HL-60/S4 (cell line): ENCODE data around the gene CD86.

Experiments used
- in situ Hi-C: fragments of 300-500 bp; cut with MboI; formaldehyde crosslinking; loops from 2 replicates; pipeline ENCODE4 v1.14.3; 2022; ENCODE audit warnings: low sequenced_read_pairs

The CD86 gene

GRCh38 chr3:122058294-122058693 is 3.1 kb downstream of the CD86 start:
- in situ Hi-C loops = no loop called here

- in situ Hi-C loops = no loop called here
Observed at GRCh38 chr3:122060040-122060698, 5.0 kb downstream of the CD86 start.

- in situ Hi-C loops = no loop called here
Observed at GRCh38 chr3:122063908-122064307, 8.7 kb downstream of the CD86 start.

- in situ Hi-C loops = no loop called here
Observed at GRCh38 chr3:122064326-122064725, 9.2 kb downstream of the CD86 start.

GRCh38 chr3:122066331-122067213 is 11.4 kb downstream of the CD86 start:
- in situ Hi-C loops = no loop called here

- in situ Hi-C loops = no loop called here
Observed at GRCh38 chr3:122067214-122067550, 12.0 kb downstream of the CD86 start.

- in situ Hi-C loops = no loop called here
Observed at GRCh38 chr3:122067588-122068240, 12.6 kb downstream of the CD86 start.

GRCh38 chr3:122074621-122075265 is 19.6 kb downstream of the CD86 start:
- in situ Hi-C loops = loop anchor here (25.0 kb wide), 1 partner anchor 512 kb away; the partner anchor contains the start of gene ARGFX

- in situ Hi-C loops = loop anchor here (25.0 kb wide), 1 partner anchor 514 kb away; the partner anchor contains the start of gene ARGFX
Observed at GRCh38 chr3:122076491-122077292, 21.5 kb downstream of the CD86 start.

GRCh38 chr3:122077293-122078234 is 22.4 kb downstream of the CD86 start:
- in situ Hi-C loops = loop anchor here (25.0 kb wide), 1 partner anchor 515 kb away; the partner anchor contains the start of gene ARGFX

GRCh38 chr3:122078235-122078935 is 23.2 kb downstream of the CD86 start:
- in situ Hi-C loops = loop anchor here (25.0 kb wide), 1 partner anchor 516 kb away; the partner anchor contains the start of gene ARGFX

- in situ Hi-C loops = loop anchor here (25.0 kb wide), 1 partner anchor 517 kb away; the partner anchor contains the start of gene ARGFX
Observed at GRCh38 chr3:122079524-122080206, 24.5 kb downstream of the CD86 start.

- in situ Hi-C loops = loop anchor here (25.0 kb wide), 1 partner anchor 518 kb away; the partner anchor contains the start of gene ARGFX
Observed at GRCh38 chr3:122080207-122080587, 25.0 kb downstream of the CD86 start.

- in situ Hi-C loops = loop anchor here (25.0 kb wide), 1 partner anchor 519 kb away; the partner anchor contains the start of gene ARGFX
Observed at GRCh38 chr3:122081543-122082247, 26.5 kb downstream of the CD86 start.

GRCh38 chr3:122082357-122082756 is 27.2 kb downstream of the CD86 start:
- in situ Hi-C loops = loop anchor here (25.0 kb wide), 1 partner anchor 520 kb away; the partner anchor contains the start of gene ARGFX

GRCh38 chr3:122084799-122085198 is 29.6 kb downstream of the CD86 start:
- in situ Hi-C loops = loop anchor here (25.0 kb wide), 1 partner anchor 522 kb away; the partner anchor contains the start of gene ARGFX

- in situ Hi-C loops = loop anchor here (25.0 kb wide), 1 partner anchor 523 kb away; the partner anchor contains the start of gene ARGFX
Observed at GRCh38 chr3:122085673-122086072, 30.5 kb downstream of the CD86 start.
